Endothelial cell (in vitro differentiated cells): Measurements from ENCODE around the gene NXPH3. TPM values are rescaled to one million over a fixed set of nuclear protein-coding genes. Genes with fewer than 3 reads are reported as not detected.

Experiments used
- DNase-seq: peaks from one replicate; pipeline ENCODE4 v3.0.0; 2021; ENCODE audit warnings: low spot score
- H3K27ac Mint-ChIP-seq: one replicate; pipeline ENCODE4 v1.8.0; 2021; ENCODE audit warnings: mixed read lengths, inconsistent platforms; ENCODE audit not compliant: unreplicated experiment
- H3K27me3 Mint-ChIP-seq: one replicate; pipeline ENCODE4 v1.8.0; 2021; ENCODE audit warnings: mild to moderate bottlenecking, moderate library complexity, mixed read lengths, inconsistent platforms; ENCODE audit not compliant: unreplicated experiment
- H3K36me3 Mint-ChIP-seq: one replicate; pipeline ENCODE4 v1.8.0; 2021; ENCODE audit warnings: mild to moderate bottlenecking, low read depth, mixed read lengths, inconsistent platforms; ENCODE audit not compliant: unreplicated experiment
- H3K4me1 Mint-ChIP-seq: one replicate; pipeline ENCODE4 v1.8.0; 2021; ENCODE audit warnings: mild to moderate bottlenecking, mixed read lengths, inconsistent platforms; ENCODE audit not compliant: unreplicated experiment
- H3K4me3 Mint-ChIP-seq: one replicate; pipeline ENCODE4 v1.8.0; 2021; ENCODE audit warnings: mild to moderate bottlenecking, mixed read lengths, inconsistent platforms; ENCODE audit not compliant: unreplicated experiment
- H3K9me3 Mint-ChIP-seq: one replicate; pipeline ENCODE4 v1.8.0; 2021; ENCODE audit warnings: mixed read lengths, inconsistent platforms; ENCODE audit not compliant: unreplicated experiment
- total RNA-seq: library from RNA; stranded (reverse); fragmentation: NEBNext Ultra II Directional; extraction: Animal tissue kit (Norgen Biotek cat#: 25700); gene quantifications from one replicate; pipeline ENCODE4 v1.2.1, GENCODE V29; 2021; ENCODE audit not compliant: unreplicated experiment
- TF ChIP-seq, protein P1 (sequence below): fragments of 200-600 bp; sonication (generic); IDR thresholded peaks from one replicate; pipeline ENCODE4 v1.5.0; 2021; ENCODE audit warnings: antibody characterized with exemption; ENCODE audit not compliant: unreplicated experiment

Gene NXPH3
- total RNA-seq, 1 donor from 2014 or later = 6.6 TPM

DNA sequence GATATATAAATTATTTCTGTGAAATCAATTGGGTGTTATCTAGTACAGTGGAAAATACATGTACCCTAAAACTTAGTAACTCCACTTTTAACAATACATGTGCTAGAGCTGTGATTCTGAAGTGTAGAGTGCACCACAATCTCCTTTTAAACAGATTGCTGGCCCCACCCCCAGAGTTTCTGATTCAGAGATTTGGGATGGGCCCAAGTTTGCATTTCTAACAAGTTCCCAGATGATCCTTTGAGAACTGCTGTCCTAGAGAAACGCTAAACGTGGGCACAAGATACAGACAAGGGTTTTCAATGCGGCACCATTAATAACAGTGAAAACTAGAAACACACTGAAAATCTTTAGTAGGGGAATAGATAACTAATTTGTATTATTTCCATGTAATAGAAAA is 49.2 kb downstream of the NXPH3 start:
- peaks cover 50% of the 10 kb centered on the region for H3K4me1 Mint-ChIP-seq
- peaks cover 3% of the 10 kb centered on the region for H3K27me3 Mint-ChIP-seq
- no peak overlapping the region for H3K27ac Mint-ChIP-seq
- H3K4me3 Mint-ChIP-seq = no peak overlapping the region
- H3K9me3 Mint-ChIP-seq = no peaks in the 10 kb centered on the region
- peaks cover 5% of the 10 kb centered on the region for H3K36me3 Mint-ChIP-seq
- DNase-seq = no peak
- TF ChIP-seq, protein P1, sequence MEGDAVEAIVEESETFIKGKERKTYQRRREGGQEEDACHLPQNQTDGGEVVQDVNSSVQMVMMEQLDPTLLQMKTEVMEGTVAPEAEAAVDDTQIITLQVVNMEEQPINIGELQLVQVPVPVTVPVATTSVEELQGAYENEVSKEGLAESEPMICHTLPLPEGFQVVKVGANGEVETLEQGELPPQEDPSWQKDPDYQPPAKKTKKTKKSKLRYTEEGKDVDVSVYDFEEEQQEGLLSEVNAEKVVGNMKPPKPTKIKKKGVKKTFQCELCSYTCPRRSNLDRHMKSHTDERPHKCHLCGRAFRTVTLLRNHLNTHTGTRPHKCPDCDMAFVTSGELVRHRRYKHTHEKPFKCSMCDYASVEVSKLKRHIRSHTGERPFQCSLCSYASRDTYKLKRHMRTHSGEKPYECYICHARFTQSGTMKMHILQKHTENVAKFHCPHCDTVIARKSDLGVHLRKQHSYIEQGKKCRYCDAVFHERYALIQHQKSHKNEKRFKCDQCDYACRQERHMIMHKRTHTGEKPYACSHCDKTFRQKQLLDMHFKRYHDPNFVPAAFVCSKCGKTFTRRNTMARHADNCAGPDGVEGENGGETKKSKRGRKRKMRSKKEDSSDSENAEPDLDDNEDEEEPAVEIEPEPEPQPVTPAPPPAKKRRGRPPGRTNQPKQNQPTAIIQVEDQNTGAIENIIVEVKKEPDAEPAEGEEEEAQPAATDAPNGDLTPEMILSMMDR = no peak

DNA sequence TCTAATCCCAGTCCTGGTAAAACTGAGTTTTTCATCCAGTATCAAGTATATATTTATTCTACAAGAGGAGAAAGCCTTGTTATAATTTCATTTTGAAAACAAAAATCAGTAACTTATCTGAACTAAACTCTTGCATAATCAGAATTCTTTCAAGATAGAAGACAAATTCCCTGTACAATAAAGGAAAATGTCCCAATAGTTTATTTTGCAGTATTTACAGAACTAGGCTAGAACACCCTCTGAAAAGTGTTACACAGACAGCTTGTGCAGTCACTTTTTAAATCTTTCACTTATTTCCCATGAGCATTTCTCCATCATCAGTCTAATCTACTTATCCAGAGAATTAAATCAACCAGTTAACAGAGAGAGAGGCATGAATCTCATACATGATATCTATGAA is 53.8 kb downstream of the NXPH3 start:
- H3K4me3 Mint-ChIP-seq = no peak overlapping the region
- no peaks in the 10 kb centered on the region for H3K9me3 Mint-ChIP-seq
- no peak for DNase-seq
- no peaks in the 10 kb centered on the region for H3K27me3 Mint-ChIP-seq
- TF ChIP-seq, protein P1 = no peak
- H3K36me3 Mint-ChIP-seq = no peaks in the 10 kb centered on the region
- H3K4me1 Mint-ChIP-seq = peaks cover 46% of the 10 kb centered on the region
- no peak overlapping the region for H3K27ac Mint-ChIP-seq

DNA sequence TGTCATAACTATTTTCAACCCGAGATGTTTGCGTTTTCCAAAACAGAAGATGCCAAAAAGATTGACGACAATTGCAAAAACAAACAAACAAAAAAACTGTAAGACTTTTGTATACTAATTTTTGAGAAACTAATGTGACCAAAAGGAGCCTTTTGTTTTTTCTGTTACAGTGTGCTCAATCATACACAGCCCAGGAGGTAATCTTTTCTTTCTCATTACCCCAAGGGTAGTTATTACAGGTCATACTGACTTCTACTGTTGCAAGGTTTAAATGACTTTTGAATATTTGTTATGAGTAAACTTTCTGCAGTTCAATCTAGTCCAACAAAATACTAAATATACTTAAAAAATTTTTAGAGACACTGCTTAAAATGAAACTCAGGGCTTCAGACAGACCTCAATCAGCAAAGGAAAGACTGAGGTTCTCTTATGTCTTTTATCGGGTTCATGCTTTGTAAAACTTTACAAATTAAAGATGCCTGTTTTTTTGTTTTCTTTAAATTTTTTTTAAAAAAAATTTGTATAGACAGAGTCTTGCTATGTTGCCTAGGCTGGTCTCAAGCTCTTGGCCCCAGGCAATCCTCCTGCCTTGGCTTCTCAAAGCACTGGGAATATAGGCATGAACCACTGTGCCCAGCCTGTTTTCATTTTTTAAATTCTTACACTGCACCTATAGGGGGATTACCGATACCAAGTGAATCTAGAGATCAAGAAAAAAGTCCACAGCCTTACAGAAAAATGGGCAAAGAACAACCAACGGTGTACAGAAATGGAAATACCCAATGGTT is 54.6 kb downstream of the NXPH3 start:
- Mint-ChIP-seq H3K27me3 (no peaks in the 10 kb centered on the region), H3K4me3 (no peak overlapping the region), H3K9me3 (no peaks in the 10 kb centered on the region), H3K36me3 (no peaks in the 10 kb centered on the region), H3K27ac (no peak overlapping the region), H3K4me1 (peaks cover 49% of the 10 kb centered on the region)
- no peak for DNase-seq
- TF ChIP-seq, protein P1 = no peak

DNA sequence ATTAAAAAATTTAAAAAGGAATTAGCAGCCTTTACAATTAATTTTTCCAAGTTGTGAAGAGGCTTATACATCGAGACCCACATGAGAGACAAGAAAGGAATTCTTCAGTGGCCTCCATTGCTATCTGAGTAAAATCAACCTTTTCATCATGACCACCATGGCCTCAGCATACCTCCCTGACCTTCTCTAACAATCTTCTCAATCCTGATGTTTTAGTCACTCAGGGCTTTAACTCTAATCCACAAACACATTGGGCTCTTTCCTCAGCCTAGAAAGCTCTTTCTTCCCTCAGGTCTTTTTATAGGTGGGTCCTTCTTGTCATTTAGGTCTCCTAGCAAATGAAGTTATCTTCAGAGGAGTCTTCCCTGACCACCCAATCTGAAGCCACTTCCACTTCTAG is 55.8 kb downstream of the NXPH3 start:
- DNase-seq = no peak
- no peaks in the 10 kb centered on the region for H3K36me3 Mint-ChIP-seq
- no peaks in the 10 kb centered on the region for H3K27me3 Mint-ChIP-seq
- peaks cover 49% of the 10 kb centered on the region for H3K4me1 Mint-ChIP-seq
- no peak overlapping the region for H3K27ac Mint-ChIP-seq
- H3K4me3 Mint-ChIP-seq = no peak overlapping the region
- H3K9me3 Mint-ChIP-seq = no peaks in the 10 kb centered on the region
- TF ChIP-seq, protein P1 = no peak

Other genes starting within 250 kb of the NXPH3 start
- 36.0 TPM for gene ZNF652, start 213.6 kb upstream of the NXPH3 start, total RNA-seq
- 181 TPM for gene PHB1, start 161.0 kb upstream of the NXPH3 start, total RNA-seq
- 4.5 TPM for gene NGFR, start 80.6 kb upstream of the NXPH3 start, total RNA-seq
- 55.6 TPM for gene SPOP, start 102.2 kb downstream of the NXPH3 start, total RNA-seq
- 84.3 TPM for gene SLC35B1, start 132.1 kb downstream of the NXPH3 start, total RNA-seq
- 9.2 TPM for gene FAM117A, start 188.3 kb downstream of the NXPH3 start, total RNA-seq
- 307 TPM for gene KAT7, start 212.8 kb downstream of the NXPH3 start, total RNA-seq